Stimulated activated CD4-positive, alpha-beta T cell treated with anti-CD3 and anti-CD28 coated beads, Interleukin-12 subunit alpha, Interleukin-12 subunit beta, amount 100 ng/mL, for 4 hours (primary cell): ENCODE results near the gene EPN1.
A peak's percentile ranks its signal among the peaks of the same experiment; 100 is the strongest.

ENCODE experiments used
- DNase-seq: peaks from one replicate; pipeline ENCODE4 v3.0.0-alpha.2; 2020

Gene EPN1

DNA sequence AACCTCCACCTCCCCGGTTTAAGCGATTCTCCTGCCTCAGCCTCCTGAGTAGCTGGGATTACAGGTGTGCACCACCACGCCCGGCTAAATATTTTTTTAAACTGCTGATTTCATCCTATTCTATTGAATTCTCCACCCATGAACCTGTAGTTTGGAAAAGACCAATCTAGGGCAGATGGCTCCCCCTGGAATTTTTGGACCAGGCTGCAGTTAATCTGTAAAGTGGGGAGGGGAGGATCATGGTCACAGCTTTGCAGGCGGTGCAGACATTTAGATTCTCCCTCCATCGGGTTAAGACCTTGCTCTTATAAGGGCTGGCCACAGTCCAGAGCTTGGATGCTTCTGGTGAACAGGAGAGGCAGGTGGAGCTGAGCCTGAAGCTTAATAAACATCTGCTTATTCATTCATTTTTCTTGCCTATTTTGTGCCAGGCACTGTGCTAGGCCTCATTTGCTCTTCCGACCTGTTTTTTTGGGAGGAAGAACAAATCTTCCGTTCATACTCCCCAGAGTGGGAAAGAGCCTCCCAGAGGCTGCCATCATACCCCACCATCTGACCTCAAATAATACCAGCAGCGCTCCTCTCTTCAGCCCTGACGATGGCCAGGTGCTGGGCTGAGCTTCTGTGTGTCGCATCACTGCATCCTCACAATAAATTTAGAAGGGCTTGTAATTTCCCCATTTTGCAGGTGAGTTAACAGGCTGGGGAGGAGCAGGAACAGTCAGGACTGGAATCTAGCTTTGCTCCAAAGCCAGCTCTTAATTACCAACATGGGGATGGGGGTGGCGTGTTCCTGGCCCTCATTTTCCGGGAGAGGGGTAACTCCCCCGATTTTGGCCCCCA lies 27.9 kb upstream of the EPN1 start:
- DNase-seq = no peak

GRCh38 chr19:55647732-55648584 lies 27.1 kb upstream of the EPN1 start, which contains the start of gene CCDC106:
Gene CCDC106, plus strand, starts transcription at chr19:55648212. Its CDS starts 835 bp downstream, at chr19:55649047.
- peak; percentile 52 for DNase-seq

DNA sequence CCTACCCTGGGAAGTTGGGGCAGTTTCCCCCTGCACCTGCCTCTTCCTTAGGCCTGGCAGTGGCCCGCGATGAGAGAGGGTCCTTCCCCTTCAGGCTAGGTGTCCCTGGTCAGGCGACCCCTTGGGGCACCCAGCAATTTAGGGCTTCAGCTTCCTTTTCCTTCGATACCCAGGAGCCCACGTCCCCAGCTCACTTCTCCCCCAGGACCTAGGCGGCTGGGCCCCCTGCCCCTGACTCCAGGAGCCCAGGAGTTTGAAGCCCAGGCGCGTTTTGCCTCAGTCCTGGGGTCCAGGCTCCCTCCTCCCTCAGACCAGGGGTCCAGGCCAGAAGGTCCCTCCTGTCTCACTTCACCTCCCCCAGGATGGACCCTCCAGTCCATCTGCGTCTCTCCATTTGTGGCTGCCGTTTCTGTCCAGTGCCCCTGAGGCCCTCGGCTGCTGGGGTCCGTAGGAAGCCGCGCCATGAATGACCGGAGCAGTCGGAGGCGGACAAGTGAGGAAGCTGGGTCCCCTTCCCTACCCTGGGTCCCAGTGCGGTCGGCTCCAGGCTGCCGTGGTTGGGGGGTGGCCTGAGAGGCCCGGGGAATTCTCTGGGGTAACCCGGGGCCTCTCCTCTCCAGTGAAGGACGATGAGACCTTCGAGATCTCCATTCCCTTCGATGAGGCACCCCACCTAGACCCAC lies 26.3 kb upstream of the EPN1 start:
- DNase-seq = no peak

- DNase-seq = no peak
These were observed 25.5 kb upstream of the EPN1 start for GRCh38 chr19:55649268-55650125.

DNA sequence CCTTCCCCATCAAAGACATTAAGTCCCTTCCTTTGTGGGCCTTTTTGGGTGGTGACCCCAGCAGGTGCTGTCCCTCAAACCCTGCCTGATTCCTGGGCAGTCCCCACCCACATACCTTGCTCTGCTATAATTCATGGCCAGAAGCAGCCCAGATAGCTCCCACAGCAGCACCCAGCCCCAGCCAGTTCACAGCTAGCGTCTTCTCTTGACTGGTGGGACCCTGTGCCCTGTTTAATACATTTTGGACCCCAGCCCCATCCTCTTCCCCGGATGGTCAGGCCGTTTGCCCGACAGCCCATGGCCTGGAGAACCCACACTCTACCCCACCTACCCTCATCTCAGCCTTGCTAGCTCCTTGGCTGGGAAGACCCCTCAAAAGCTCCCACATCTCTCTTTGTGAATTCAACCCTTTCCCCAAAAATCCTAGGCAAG lies 24.9 kb upstream of the EPN1 start:
- DNase-seq = no peak

DNA sequence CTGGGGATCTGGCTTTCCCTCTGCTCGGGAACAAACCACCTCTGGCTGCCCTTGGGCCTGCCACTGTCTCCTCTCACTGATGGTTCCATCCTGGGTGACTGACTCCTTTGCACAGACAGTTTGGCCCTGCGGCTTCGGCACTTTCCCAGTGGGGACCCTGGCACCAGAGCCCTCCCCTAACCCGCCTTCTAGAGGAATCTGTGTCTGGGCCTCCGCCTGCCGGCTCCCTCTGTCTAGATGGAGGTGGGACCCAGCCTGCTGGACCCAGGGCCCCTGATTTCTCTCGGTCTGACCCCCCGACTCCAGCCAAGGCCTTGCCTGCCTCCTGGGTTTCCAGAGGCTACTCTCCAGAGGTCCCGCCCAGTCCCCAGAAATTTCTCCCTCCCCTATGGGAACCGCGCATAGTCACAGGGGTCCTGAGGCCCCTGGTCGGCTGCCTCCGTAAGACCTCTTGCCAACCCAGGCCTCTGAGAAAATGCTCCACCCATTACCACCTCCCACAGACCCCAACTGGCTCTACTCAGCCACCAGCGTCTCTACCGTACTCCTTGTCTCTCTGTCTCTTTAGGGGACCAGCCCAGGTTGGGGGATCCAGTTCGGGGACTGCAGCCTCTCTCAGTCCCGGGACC lies 24.3 kb upstream of the EPN1 start:
- DNase-seq = no peak

GRCh38 chr19:55651236-55651635 lies 23.8 kb upstream of the EPN1 start:
- no peak for DNase-seq

- DNase-seq = no peak
These were observed 22.5 kb upstream of the EPN1 start for GRCh38 chr19:55652311-55653128.

GRCh38 chr19:55653651-55654322 lies 21.2 kb upstream of the EPN1 start:
- peak; percentile 98 for DNase-seq

DNA sequence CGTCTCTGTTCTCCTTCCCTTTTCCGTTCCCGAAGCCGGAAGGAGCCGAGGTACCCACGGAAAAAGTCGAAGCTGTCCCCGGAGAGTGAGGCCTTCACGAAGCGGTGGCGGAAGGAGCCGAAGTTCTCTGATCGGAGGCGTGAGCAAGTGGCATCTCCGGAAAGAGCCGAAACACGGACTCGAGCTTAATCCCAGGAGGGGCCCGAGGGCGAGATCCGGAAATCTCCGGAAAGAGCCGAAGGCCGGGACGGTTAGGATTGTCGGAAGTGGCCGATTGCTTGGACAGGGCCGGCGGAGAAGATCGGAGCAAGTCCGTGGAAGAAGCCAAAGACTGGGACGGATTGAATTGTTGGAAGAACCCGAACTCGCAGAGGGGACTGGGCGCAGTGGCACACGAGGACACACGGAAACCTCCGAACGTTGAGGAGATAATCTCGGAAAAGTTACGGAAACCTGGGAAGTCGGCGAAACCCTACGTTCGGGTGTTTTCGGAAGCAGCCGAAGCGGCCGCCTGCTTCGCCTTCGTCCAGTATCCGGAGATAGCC lies 20.6 kb upstream of the EPN1 start:
- DNase-seq = peak; percentile 99

DNA sequence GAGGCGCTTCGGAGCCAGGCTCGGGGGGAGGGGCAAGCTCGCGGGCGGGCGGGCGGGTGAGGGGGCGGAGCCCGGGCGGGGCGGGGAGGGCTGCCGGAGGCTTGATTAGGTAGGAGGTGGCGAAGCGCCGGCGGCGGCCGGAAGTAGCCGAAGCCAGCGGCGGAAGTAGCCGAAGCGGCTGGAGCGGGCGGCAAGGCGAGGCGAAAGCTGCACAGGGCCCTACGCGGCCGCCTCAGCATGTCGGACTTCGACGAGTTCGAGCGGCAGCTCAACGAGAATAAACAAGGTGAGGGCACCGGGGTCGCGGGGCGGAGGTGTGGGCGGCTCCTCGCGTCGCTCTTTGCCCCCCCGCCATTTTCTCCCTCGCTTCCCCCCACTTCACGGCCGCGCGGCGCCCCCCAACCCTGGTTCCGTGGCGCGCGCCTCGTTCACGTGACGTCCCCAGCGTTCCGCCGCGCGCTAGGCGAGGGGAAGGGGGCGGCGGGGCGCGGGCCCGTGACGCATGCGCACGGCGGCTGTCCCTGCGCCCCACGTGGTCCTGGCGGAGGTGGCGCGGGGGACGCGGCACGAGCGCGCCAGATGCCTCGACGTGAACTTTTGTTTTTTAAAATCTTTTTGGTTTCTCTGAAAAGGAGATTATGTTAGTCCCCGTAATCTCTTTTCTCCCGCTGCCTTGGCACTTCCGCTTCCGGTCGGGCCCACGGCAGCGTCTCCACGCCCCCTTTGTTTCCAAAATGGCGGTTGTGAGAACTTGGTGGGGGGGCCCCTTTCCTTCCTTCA lies 20.0 kb upstream of the EPN1 start, which contains the start of gene U2AF2:
Gene U2AF2, plus strand, starts transcription at position 168 of the 780 bp plus-strand sequence. Its CDS starts 70 bp downstream, at position 238.
- peak; percentile 98 for DNase-seq

DNA sequence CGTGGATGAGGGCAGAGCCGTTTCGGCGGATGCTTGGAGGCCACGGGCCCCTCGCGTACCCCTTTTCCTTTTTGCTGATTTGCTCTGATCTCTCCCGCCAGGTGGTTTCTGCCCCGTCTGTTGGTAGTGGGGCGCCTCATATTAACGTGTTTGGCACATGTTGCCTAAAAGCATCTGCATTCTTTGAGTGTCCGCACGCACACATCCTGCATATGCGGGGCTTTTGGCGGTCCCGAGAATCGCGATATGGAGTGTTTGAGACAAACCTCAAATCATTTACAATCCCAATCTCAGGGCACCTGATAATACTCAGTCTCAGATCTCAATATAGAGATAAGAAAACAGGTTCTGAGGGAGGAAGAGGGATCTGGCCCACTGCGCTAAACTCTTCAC lies 19.4 kb upstream of the EPN1 start:
- DNase-seq = no peak

GRCh38 chr19:55656552-55656951 lies 18.5 kb upstream of the EPN1 start:
- no peak for DNase-seq

- no peak for DNase-seq
These were observed 17.9 kb upstream of the EPN1 start for GRCh38 chr19:55656988-55657747.

- no peak for DNase-seq
These were observed 16.1 kb upstream of the EPN1 start for GRCh38 chr19:55658846-55659459.

GRCh38 chr19:55659822-55660221 lies 15.2 kb upstream of the EPN1 start:
- DNase-seq = no peak

- DNase-seq = no peak
These were observed 14.6 kb upstream of the EPN1 start for GRCh38 chr19:55660404-55660803.

DNA sequence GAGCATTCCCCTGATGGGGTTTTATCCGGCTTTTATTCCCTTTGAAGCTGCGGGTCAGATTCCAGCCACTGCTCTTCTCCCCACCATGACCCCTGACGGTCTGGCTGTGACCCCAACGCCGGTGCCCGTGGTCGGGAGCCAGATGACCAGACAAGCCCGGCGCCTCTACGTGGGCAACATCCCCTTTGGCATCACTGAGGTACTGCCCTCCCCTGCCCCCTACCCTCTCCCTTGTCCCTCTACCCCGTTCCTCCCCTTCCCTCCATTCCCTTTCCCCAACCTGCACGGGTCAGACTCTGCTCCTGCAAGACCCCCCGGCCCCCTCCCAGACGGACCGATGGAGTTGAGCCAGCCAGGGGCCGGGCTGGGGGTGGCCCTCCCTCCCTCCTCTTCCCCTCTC lies 14.0 kb upstream of the EPN1 start:
- no peak for DNase-seq
